ENCODE data around the gene FN1.

GRCh38 chr2:215425021-215425782 lies 10.7 kb downstream of the FN1 start:
- TF ChIP-seq EZH2phosphoT487 (IDR thresholded peaks at IDR 0.05) = no peak
- no peak for TF ChIP-seq CTCF (IDR thresholded peaks at IDR 0.05)
- TF ChIP-seq EZH2 (IDR thresholded peaks at IDR 0.05) = no peak
